HepG2 (cell line): Measurements from ENCODE around the gene MOGAT3. TPM values are rescaled to one million over a fixed set of nuclear protein-coding genes. Genes with fewer than 3 reads are reported as not detected.
A peak's percentile ranks its signal among the peaks of the same experiment; 100 is the strongest.

Experiments
- BORCS8-MEF2B ChIP-seq: sonication (generic); formaldehyde crosslinking; IDR thresholded peaks from 2 replicates; pipeline ENCODE4 v1.8.0; 2022; ENCODE audit warnings: mild to moderate bottlenecking, missing genetic modification reagents
- CBX5 ChIP-seq: sonication (generic); formaldehyde crosslinking; IDR thresholded peaks from 2 replicates; pipeline ENCODE4 v1.4.0; 2020; ENCODE audit warnings: missing genetic modification reagents, borderline replicate concordance
- EHMT2 ChIP-seq: fragments of 200-600 bp; sonication (generic); IDR thresholded peaks from 2 replicates; pipeline ENCODE4 v1.7.0; 2017; ENCODE audit warnings: antibody characterized with exemption, low read depth, low read length, borderline replicate concordance
- HDAC2 ChIP-seq: sonication (generic); formaldehyde crosslinking; IDR thresholded peaks from 2 replicates; pipeline ENCODE4 v1.4.0; 2020; ENCODE audit warnings: missing genetic modification reagents
- HNRNPH1 ChIP-seq: fragments of 200-400 bp; formaldehyde crosslinking; optimal IDR thresholded peaks from 2 replicates; pipeline ENCODE3; 2017; ENCODE audit warnings: mild to moderate bottlenecking, low read depth, low read length
- KLF15 ChIP-seq: sonication (generic); formaldehyde crosslinking; IDR thresholded peaks from 2 replicates; pipeline ENCODE4 v1.8.1; 2023; ENCODE audit warnings: borderline replicate concordance, mild to moderate bottlenecking, inconsistent platforms, missing genetic modification reagents, mixed read lengths
- MAFF ChIP-seq: IDR thresholded peaks from 2 replicates; pipeline ENCODE4 v1.6.1; 2011; ENCODE audit warnings: low read depth, low read length, improper control_type of control experiment
- NONO ChIP-seq, 2 experiments: fragments of 450-650 bp in 1 of 2; sonication (generic) in 1 of 2; formaldehyde crosslinking in 1 of 2; IDR thresholded peaks in 1 of 2; conservative IDR thresholded peaks in 1 of 2; 2 replicates each; pipeline versions ENCODE4 v1.6.1 to v1.8.0; 2017 to 2022; ENCODE audit warnings: mild to moderate bottlenecking in 1 of 2, missing genetic modification reagents in 1 of 2, moderate library complexity in 1 of 2
- SNRNP70 ChIP-seq: fragments of 200-400 bp; formaldehyde crosslinking; IDR thresholded peaks from 2 replicates; pipeline ENCODE4 v1.6.1; 2017; ENCODE audit warnings: mild to moderate bottlenecking, low read depth, low read length, moderate library complexity
- SRSF4 ChIP-seq: fragments of 200-400 bp; formaldehyde crosslinking; IDR thresholded peaks from one replicate; pipeline ENCODE4 v1.6.1; 2018; ENCODE audit warnings: mild to moderate bottlenecking, low read depth, low read length, moderate library complexity; ENCODE audit not compliant: poor library complexity, severe bottlenecking
- TBP ChIP-seq: sonication (generic); formaldehyde crosslinking; IDR thresholded peaks from 2 replicates; pipeline ENCODE4 v1.5.0; 2020; ENCODE audit warnings: missing genetic modification reagents
- TEAD2 ChIP-seq: sonication (generic); formaldehyde crosslinking; IDR thresholded peaks from 2 replicates; pipeline ENCODE4 v1.9.0; 2021; ENCODE audit warnings: missing genetic modification reagents
- ZFP82 ChIP-seq: sonication (generic); formaldehyde crosslinking; IDR thresholded peaks from 2 replicates; pipeline ENCODE4 v1.5.1; 2020; ENCODE audit warnings: mild to moderate bottlenecking, missing genetic modification reagents, borderline replicate concordance
- ZFP90 ChIP-seq: sonication (generic); formaldehyde crosslinking; IDR thresholded peaks from 2 replicates; pipeline ENCODE4 v1.8.0; 2022; ENCODE audit warnings: missing genetic modification reagents, mild to moderate bottlenecking, inconsistent platforms, borderline replicate concordance
- ZNF160 ChIP-seq: sonication (generic); formaldehyde crosslinking; IDR thresholded peaks from 2 replicates; pipeline ENCODE4 v1.8.0; 2022; ENCODE audit warnings: mild to moderate bottlenecking, inconsistent platforms, missing genetic modification reagents
- ZNF232 ChIP-seq: sonication (generic); formaldehyde crosslinking; IDR thresholded peaks from 2 replicates; pipeline ENCODE4 v1.4.0; 2020; ENCODE audit warnings: missing genetic modification reagents, borderline replicate concordance
- ZNF432 ChIP-seq: sonication (generic); formaldehyde crosslinking; IDR thresholded peaks from 2 replicates; pipeline ENCODE4 v1.5.0; 2020; ENCODE audit warnings: missing genetic modification reagents, mild to moderate bottlenecking, borderline replicate concordance
- ZNF546 ChIP-seq: sonication (generic); formaldehyde crosslinking; conservative IDR thresholded peaks from 2 replicates; pipeline ENCODE4 v1.8.1; 2023; ENCODE audit warnings: mild to moderate bottlenecking, missing genetic modification reagents
- ZNF598 ChIP-seq: sonication (generic); formaldehyde crosslinking; IDR thresholded peaks from 2 replicates; pipeline ENCODE4 v1.5.1; 2020; ENCODE audit warnings: mild to moderate bottlenecking, missing genetic modification reagents, borderline replicate concordance
- ZNF672 ChIP-seq: sonication (generic); formaldehyde crosslinking; IDR thresholded peaks from 2 replicates; pipeline ENCODE4 v1.8.1; 2022; ENCODE audit warnings: missing genetic modification reagents
- ZZZ3 ChIP-seq: sonication (generic); formaldehyde crosslinking; IDR thresholded peaks from 2 replicates; pipeline ENCODE4 v1.4.0; 2020; ENCODE audit warnings: missing genetic modification reagents, mild to moderate bottlenecking, borderline replicate concordance
- polyA plus RNA-seq, 8 experiments: library from polyadenylated mRNA; depleted of rRNA in 3 of 8; stranded (reverse) in 7 of 8; unstranded in 1 of 8; fragments of >200 nt; fragmentation: Illumina TruSeq in 4 of 8; extraction: Trizol in 4 of 8; gene quantifications; 2 replicates each; pipeline versions ENCODE4 v1.2.1 to v1.2.3, GENCODE V29; 2011 to 2016; ENCODE audit warnings: low read depth in 4 of 8, missing spikeins in 1 of 8, mixed read lengths in 1 of 8; ENCODE audit not compliant: insufficient read depth in 1 of 8
- total RNA-seq, 5 experiments: library from RNA; depleted of rRNA; stranded (reverse); fragments of >200 nt; fragmentation: Illumina TruSeq; extraction: Trizol; gene quantifications; 2 replicates each; pipeline ENCODE4 v1.2.3, GENCODE V29; 2016; ENCODE audit warnings: low read depth in 1 of 5
- TF ChIP-seq, protein P1 (sequence below), 2 experiments: sonication (generic) in 1 of 2; formaldehyde crosslinking in 1 of 2; IDR thresholded peaks; 2 replicates each; pipeline versions ENCODE4 v1.4.0 to v1.6.1; 2016 to 2020; ENCODE audit warnings: borderline replicate concordance in 1 of 2, low read depth in 1 of 2, mild to moderate bottlenecking in 1 of 2, missing genetic modification reagents in 1 of 2
- TF ChIP-seq, protein P2 (sequence below): sonication (generic); formaldehyde crosslinking; IDR thresholded peaks from 2 replicates; pipeline ENCODE4 v1.4.0; 2020; ENCODE audit warnings: mild to moderate bottlenecking, missing genetic modification reagents

The MOGAT3 gene
- total and polyA plus RNA-seq, 2 of the 13 experiments (the other 11 are each of a cell fraction or from before 2014, with no cell fraction given), result 22.5 to 30.5 TPM

DNA sequence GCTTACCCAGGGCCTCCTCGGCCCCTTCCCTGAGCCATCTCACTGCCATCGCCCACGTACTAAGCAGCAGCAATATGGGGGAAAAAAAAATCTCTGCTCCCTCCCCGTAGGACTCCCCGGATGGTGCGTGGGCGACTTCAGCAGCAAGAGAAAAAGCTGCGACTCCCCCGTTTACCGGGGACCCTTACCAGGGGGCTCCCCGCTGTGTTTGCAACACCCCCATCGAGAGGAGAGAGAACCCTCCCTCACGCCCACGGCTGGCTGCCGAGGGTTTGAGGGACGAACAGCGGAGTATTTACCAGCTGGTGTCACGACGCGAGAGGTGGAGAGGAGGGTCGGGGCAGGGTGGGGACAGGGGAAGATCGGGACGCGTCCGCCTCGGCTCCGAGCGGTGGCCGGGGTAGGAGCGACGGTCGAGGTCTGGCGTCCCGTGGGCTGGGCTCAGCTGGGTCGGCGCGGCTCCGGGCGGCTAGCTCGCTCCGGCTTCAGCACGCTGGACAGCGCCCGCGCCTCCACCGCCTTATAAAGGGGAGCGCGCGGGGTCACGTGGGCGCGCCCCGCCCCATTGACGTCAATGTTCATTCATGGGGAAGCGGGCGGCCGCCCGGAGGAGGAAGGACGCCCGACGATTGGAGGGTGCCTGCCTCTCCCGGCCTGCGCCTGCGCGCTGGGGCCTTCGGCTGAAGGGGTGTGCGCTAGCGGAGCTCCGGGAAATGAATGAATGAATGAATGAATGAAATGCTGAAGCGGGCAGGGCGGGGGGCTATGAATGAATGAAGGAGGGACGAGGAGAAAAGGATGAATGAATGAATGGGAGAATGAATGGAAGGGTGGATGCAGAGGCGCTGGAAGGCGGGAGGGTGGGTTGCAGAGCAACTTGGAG lies 35.5 kb downstream of the MOGAT3 start, which contains the start of gene VGF (continued):
- TF ChIP-seq ZNF546 (CRISPR knock-in tag) (peak; percentile 98), ZNF160 (CRISPR knock-in tag) (peak; percentile 98), SRSF4 (no peak), HNRNPH1 (no peak), ZNF672 (CRISPR knock-in tag) (no peak), TBP (CRISPR knock-in tag) (no peak), ZNF598 (CRISPR knock-in tag) (peak; percentile 91; the same call in 1 of the 2 replicates), TEAD2 (CRISPR knock-in tag) (peak; percentile 95), KLF15 (CRISPR knock-in tag) (peak; percentile 99), ZNF232 (CRISPR knock-in tag) (peak; percentile 99), ZFP82 (CRISPR knock-in tag) (peak; percentile 90), BORCS8-MEF2B (CRISPR knock-in tag) (peak; percentile 99), EHMT2 (peak; percentile 65; the same call in 1 of the 2 replicates), SNRNP70 (no peak), ZFP90 (CRISPR knock-in tag) (peak; percentile 98), ZZZ3 (CRISPR knock-in tag) (0 out of 2 replicates have a peak, but pooled peaks have one; percentile 67), NONO (IDR thresholded peaks at IDR 0.05) (no peak), NONO (CRISPR knock-in tag; conservative IDR thresholded peaks at IDR 0.05) (peak; percentile 68), HDAC2 (CRISPR knock-in tag) (peak; percentile 94), CBX5 (CRISPR knock-in tag) (peak; percentile 83; the same call in 1 of the 2 replicates), ZNF432 (CRISPR knock-in tag) (peak; percentile 90), MAFF (no peak)
- TF ChIP-seq, protein P1, sequence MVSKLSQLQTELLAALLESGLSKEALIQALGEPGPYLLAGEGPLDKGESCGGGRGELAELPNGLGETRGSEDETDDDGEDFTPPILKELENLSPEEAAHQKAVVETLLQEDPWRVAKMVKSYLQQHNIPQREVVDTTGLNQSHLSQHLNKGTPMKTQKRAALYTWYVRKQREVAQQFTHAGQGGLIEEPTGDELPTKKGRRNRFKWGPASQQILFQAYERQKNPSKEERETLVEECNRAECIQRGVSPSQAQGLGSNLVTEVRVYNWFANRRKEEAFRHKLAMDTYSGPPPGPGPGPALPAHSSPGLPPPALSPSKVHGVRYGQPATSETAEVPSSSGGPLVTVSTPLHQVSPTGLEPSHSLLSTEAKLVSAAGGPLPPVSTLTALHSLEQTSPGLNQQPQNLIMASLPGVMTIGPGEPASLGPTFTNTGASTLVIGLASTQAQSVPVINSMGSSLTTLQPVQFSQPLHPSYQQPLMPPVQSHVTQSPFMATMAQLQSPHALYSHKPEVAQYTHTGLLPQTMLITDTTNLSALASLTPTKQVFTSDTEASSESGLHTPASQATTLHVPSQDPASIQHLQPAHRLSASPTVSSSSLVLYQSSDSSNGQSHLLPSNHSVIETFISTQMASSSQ (IDR thresholded peaks at IDR 0.05; ENCODE audit: low read depth), result no peak
- TF ChIP-seq, protein P1 (CRISPR knock-in tag; IDR thresholded peaks at IDR 0.05; ENCODE audit: borderline replicate concordance), result peak; percentile 77
- TF ChIP-seq, protein P2, sequence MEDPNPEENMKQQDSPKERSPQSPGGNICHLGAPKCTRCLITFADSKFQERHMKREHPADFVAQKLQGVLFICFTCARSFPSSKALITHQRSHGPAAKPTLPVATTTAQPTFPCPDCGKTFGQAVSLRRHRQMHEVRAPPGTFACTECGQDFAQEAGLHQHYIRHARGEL, result peak; percentile 82; the same call in 1 of the 2 replicates
